Endothelial cell (in vitro differentiated cells): ENCODE results near the gene PTPRN2. TPM values are rescaled to one million over a fixed set of nuclear protein-coding genes. Genes with fewer than 3 reads are reported as not detected.

Source experiments
- DNase-seq: peaks from one replicate; pipeline ENCODE4 v3.0.0; 2021; ENCODE audit warnings: low spot score
- H3K27ac Mint-ChIP-seq: one replicate; pipeline ENCODE4 v1.8.0; 2021; ENCODE audit warnings: mixed read lengths, inconsistent platforms; ENCODE audit not compliant: unreplicated experiment
- H3K27me3 Mint-ChIP-seq: one replicate; pipeline ENCODE4 v1.8.0; 2021; ENCODE audit warnings: mild to moderate bottlenecking, moderate library complexity, mixed read lengths, inconsistent platforms; ENCODE audit not compliant: unreplicated experiment
- H3K36me3 Mint-ChIP-seq: one replicate; pipeline ENCODE4 v1.8.0; 2021; ENCODE audit warnings: mild to moderate bottlenecking, low read depth, mixed read lengths, inconsistent platforms; ENCODE audit not compliant: unreplicated experiment
- H3K4me1 Mint-ChIP-seq: one replicate; pipeline ENCODE4 v1.8.0; 2021; ENCODE audit warnings: mild to moderate bottlenecking, mixed read lengths, inconsistent platforms; ENCODE audit not compliant: unreplicated experiment
- H3K4me3 Mint-ChIP-seq: one replicate; pipeline ENCODE4 v1.8.0; 2021; ENCODE audit warnings: mild to moderate bottlenecking, mixed read lengths, inconsistent platforms; ENCODE audit not compliant: unreplicated experiment
- H3K9me3 Mint-ChIP-seq: one replicate; pipeline ENCODE4 v1.8.0; 2021; ENCODE audit warnings: mixed read lengths, inconsistent platforms; ENCODE audit not compliant: unreplicated experiment
- total RNA-seq: library from RNA; stranded (reverse); fragmentation: NEBNext Ultra II Directional; extraction: Animal tissue kit (Norgen Biotek cat#: 25700); gene quantifications from one replicate; pipeline ENCODE4 v1.2.1, GENCODE V29; 2021; ENCODE audit not compliant: unreplicated experiment
- TF ChIP-seq, protein P1 (sequence below): fragments of 200-600 bp; sonication (generic); IDR thresholded peaks from one replicate; pipeline ENCODE4 v1.5.0; 2021; ENCODE audit warnings: antibody characterized with exemption; ENCODE audit not compliant: unreplicated experiment

PTPRN2 gene
- total RNA-seq, 1 donor from 2014 or later: 0.18 TPM

DNA sequence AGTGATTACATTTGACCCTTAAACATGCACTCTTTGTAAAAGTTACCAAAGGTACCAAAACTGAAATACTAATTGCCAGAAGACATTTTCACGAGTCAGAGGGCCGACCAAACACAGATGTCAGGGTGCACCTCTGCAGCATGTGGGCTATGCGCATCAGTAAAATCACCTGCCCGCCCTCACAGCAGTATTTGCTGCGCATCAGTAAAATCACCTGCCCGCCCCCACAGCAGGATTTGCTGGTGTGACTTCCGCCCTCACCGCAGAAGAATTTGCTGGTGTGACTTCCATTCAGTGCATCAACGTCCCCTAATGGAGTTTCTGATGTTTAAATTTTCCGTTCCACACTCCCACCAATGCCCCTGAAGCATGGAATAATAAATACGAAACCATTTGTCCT lies 202.9 kb downstream of the PTPRN2 start:
- Mint-ChIP-seq H3K4me1 (no peaks in the 10 kb centered on the region), H3K27ac (no peak overlapping the region), H3K9me3 (peaks cover 47% of the 10 kb centered on the region), H3K27me3 (peaks cover 15% of the 10 kb centered on the region), H3K36me3 (peaks cover 33% of the 10 kb centered on the region), H3K4me3 (no peak overlapping the region)
- TF ChIP-seq, protein P1, sequence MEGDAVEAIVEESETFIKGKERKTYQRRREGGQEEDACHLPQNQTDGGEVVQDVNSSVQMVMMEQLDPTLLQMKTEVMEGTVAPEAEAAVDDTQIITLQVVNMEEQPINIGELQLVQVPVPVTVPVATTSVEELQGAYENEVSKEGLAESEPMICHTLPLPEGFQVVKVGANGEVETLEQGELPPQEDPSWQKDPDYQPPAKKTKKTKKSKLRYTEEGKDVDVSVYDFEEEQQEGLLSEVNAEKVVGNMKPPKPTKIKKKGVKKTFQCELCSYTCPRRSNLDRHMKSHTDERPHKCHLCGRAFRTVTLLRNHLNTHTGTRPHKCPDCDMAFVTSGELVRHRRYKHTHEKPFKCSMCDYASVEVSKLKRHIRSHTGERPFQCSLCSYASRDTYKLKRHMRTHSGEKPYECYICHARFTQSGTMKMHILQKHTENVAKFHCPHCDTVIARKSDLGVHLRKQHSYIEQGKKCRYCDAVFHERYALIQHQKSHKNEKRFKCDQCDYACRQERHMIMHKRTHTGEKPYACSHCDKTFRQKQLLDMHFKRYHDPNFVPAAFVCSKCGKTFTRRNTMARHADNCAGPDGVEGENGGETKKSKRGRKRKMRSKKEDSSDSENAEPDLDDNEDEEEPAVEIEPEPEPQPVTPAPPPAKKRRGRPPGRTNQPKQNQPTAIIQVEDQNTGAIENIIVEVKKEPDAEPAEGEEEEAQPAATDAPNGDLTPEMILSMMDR: no peak
- no peak for DNase-seq

- H3K4me1 Mint-ChIP-seq: no peaks in the 10 kb centered on the region
- peaks cover 26% of the 10 kb centered on the region for H3K36me3 Mint-ChIP-seq
- TF ChIP-seq, protein P1: no peak
- no peak overlapping the region for H3K4me3 Mint-ChIP-seq
- H3K27me3 Mint-ChIP-seq: peaks cover 11% of the 10 kb centered on the region
- peaks cover 46% of the 10 kb centered on the region for H3K9me3 Mint-ChIP-seq
- H3K27ac Mint-ChIP-seq: no peak overlapping the region
- DNase-seq: no peak
Observed at GRCh38 chr7:158383665-158384064, 204.0 kb downstream of the PTPRN2 start.

DNA sequence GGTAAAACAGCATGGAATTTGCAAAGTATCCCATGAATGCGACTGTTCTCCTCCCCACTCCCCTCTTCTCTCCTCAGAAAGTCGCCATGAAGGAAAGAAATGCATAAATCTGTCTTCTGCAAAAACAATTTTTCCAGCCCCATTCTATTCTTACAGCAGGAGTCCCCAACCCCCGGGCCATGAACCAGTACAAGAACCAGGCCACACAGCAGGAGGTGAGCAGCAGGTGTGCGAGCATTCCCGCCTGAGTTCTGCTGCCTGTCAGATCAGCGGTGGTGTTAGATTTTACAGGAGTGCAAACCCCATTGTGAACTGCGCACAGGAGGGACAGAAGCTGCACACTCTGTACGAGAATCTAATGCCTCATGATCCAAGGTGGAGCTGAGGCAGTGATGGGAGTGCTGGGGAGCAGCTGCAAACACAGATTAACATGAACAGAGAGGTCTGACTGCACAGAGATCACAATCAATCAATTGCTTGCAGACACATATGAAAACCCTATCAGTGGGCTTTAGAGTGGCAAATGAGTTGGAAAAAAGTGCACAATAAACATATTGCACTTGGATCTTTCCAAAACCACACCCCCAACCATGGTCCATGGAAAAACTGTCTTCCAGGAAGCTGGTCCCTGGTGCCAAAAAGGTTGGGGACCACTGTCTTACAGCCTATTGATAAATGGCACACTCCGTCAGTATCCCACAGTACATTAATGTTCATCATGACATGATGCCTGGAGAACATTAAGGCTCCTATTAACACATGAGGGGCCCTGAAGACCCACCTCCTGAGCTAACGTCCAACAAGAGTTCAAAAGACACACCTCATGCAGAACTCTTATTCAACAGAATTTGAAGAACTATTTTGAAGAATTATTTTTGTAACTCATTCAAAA lies 205.0 kb downstream of the PTPRN2 start:
- H3K4me3 Mint-ChIP-seq: no peak overlapping the region
- TF ChIP-seq, protein P1: no peak
- H3K36me3 Mint-ChIP-seq: peaks cover 23% of the 10 kb centered on the region
- no peak overlapping the region for H3K27ac Mint-ChIP-seq
- H3K27me3 Mint-ChIP-seq: peaks cover 3% of the 10 kb centered on the region
- peaks cover 38% of the 10 kb centered on the region for H3K9me3 Mint-ChIP-seq
- H3K4me1 Mint-ChIP-seq: no peaks in the 10 kb centered on the region
- DNase-seq: no peak

GRCh38 chr7:158381956-158382355 lies 205.7 kb downstream of the PTPRN2 start:
- no peaks in the 10 kb centered on the region for H3K4me1 Mint-ChIP-seq
- TF ChIP-seq, protein P1: no peak
- H3K27ac Mint-ChIP-seq: no peak overlapping the region
- no peak for DNase-seq
- no peak overlapping the region for H3K4me3 Mint-ChIP-seq
- H3K27me3 Mint-ChIP-seq: peaks cover 5% of the 10 kb centered on the region
- peaks cover 24% of the 10 kb centered on the region for H3K36me3 Mint-ChIP-seq
- H3K9me3 Mint-ChIP-seq: peaks cover 42% of the 10 kb centered on the region

GRCh38 chr7:158378978-158379377 lies 208.6 kb downstream of the PTPRN2 start:
- Mint-ChIP-seq H3K4me1 (no peaks in the 10 kb centered on the region), H3K27me3 (peaks cover 10% of the 10 kb centered on the region), H3K4me3 (no peak overlapping the region), H3K27ac (no peak overlapping the region), H3K36me3 (peaks cover 26% of the 10 kb centered on the region), H3K9me3 (peaks cover 56% of the 10 kb centered on the region)
- no peak for DNase-seq
- TF ChIP-seq, protein P1: no peak
